T-cell (primary cell): ENCODE data around the gene INS. TPM values are rescaled to one million over a fixed set of nuclear protein-coding genes. Genes with fewer than 3 reads are reported as not detected.
A peak's percentile ranks its signal among the peaks of the same experiment; 100 is the strongest.

Experiments used
- ATAC-seq, 4 experiments: fragments of 200-7000 bp in 3 of 4; fragments of 150-1000 bp in 1 of 4; cut with Tn5 transposase; replicated peaks in 1 of 4; 1 replicate in 3 of 4; 2 replicates in 1 of 4; pipeline ENCODE4 v1.10.0; 2021; ENCODE audit warnings: moderate library complexity in 3 of 4, mild to moderate bottlenecking in 2 of 4, moderate number of reproducible peaks in 1 of 4
- CTCF ChIA-PET, 2 donors: fragments of 300-600 bp; sonication (Branson Sonifier 250); formaldehyde crosslinking; loops; one replicate each; lab custom pipeline; 2022; ENCODE audit warnings: antibody characterized with exemption in 2 of 2; lab: Charles Lee
- POLR2A ChIA-PET, 2 donors: fragments of 300-600 bp; sonication (Branson Sonifier 250); formaldehyde crosslinking; loops; one replicate each; lab custom pipeline; 2022; ENCODE audit warnings: antibody characterized with exemption in 2 of 2; lab: Charles Lee
- DNase-seq, 35 experiments: peaks; one replicate each; pipeline versions ENCODE4 v3.0.0 to v3.0.0-alpha.2; 2013 to 2023
- H3K27ac ChIP-seq: one replicate; pipeline ENCODE4 v1.5.1; 2013; ENCODE audit warnings: low read length
- H3K27me3 ChIP-seq, 2 experiments: replicated peaks in 1 of 2; 1 replicate in 1 of 2; 2 replicates in 1 of 2; pipeline versions ENCODE4 v1.6.1 to v1.7.0; 2013; ENCODE audit warnings: low read length in 1 of 2, mixed read lengths in 1 of 2; ENCODE audit not compliant: control insufficient read depth in 2 of 2, insufficient read depth in 2 of 2; ENCODE audit errors: extremely low read depth in 1 of 2
- H3K36me3 ChIP-seq, 2 donors: 1 replicate in 1 of 2; 2 replicates in 1 of 2; pipeline versions ENCODE4 v1.6.1 to v1.7.0; 2013; ENCODE audit warnings: low read length in 1 of 2; ENCODE audit not compliant: control insufficient read depth in 2 of 2, insufficient read depth in 1 of 2; ENCODE audit errors: extremely low read depth in 1 of 2
- H3K4me1 ChIP-seq, 2 experiments: 1 replicate in 1 of 2; 2 replicates in 1 of 2; pipeline versions ENCODE4 v1.6.1 to v1.7.0; 2013; ENCODE audit warnings: low read length in 2 of 2, mixed read lengths in 1 of 2; ENCODE audit not compliant: insufficient read depth in 2 of 2, control insufficient read depth in 1 of 2; ENCODE audit errors: extremely low read depth in 1 of 2
- H3K4me3 ChIP-seq, 2 donors: 1 replicate in 1 of 2; 2 replicates in 1 of 2; pipeline versions ENCODE4 v1.5.1 to v1.7.0; 2013; ENCODE audit warnings: mild to moderate bottlenecking in 2 of 2, low read length in 1 of 2, moderate library complexity in 1 of 2; ENCODE audit not compliant: control insufficient read depth in 1 of 2; ENCODE audit errors: extremely low read depth in 1 of 2
- H3K9me3 ChIP-seq: 2 replicates; pipeline ENCODE4 v1.7.0; 2013
- H3K27ac Mint-ChIP-seq, 2 donors: one replicate each; pipeline ENCODE4 v1.8.0; 2020 to 2021; ENCODE audit warnings: mild to moderate bottlenecking in 2 of 2, mixed read lengths in 2 of 2
- H3K27me3 Mint-ChIP-seq, 2 donors: one replicate each; pipeline ENCODE4 v1.8.0; 2021 to 2022; ENCODE audit warnings: mixed read lengths in 2 of 2
- H3K36me3 Mint-ChIP-seq: one replicate; pipeline ENCODE4 v1.8.0; 2021; ENCODE audit warnings: mixed read lengths
- H3K4me1 Mint-ChIP-seq, 3 donors: one replicate each; pipeline ENCODE4 v1.8.0; 2020 to 2022; ENCODE audit warnings: mixed read lengths in 3 of 3, mild to moderate bottlenecking in 1 of 3
- H3K4me3 Mint-ChIP-seq, 3 donors: one replicate each; pipeline ENCODE4 v1.8.0; 2020 to 2022; ENCODE audit warnings: mild to moderate bottlenecking in 3 of 3, mixed read lengths in 3 of 3, moderate library complexity in 3 of 3
- H3K9me3 Mint-ChIP-seq, 3 donors: one replicate each; pipeline ENCODE4 v1.8.0; 2020 to 2022; ENCODE audit warnings: mixed read lengths in 3 of 3
- WGBS: methylation state at CpG from one replicate; pipeline ENCODE4 v1.1.5; 2013; ENCODE audit warnings: missing lambda C conversion rate; ENCODE audit not compliant: insufficient coverage; 5-methylcytosine and 5-hydroxymethylcytosine counted together
- total RNA-seq, 35 experiments: library from RNA in 6 of 35; stranded (reverse) in 6 of 35; fragments of 120-200 nt in 1 of 35; gene quantifications; one replicate each; pipeline versions ENCODE4 v1.2.1 to v1.2.4 and lab custom pipeline; 2013 to 2026

Gene INS
- total RNA-seq, 5 donors from 2014 or later (not counting 1 experiment from before 2014, with no cell fraction given): 0.53 to 0.82 TPM; not detected in 3

DNA sequence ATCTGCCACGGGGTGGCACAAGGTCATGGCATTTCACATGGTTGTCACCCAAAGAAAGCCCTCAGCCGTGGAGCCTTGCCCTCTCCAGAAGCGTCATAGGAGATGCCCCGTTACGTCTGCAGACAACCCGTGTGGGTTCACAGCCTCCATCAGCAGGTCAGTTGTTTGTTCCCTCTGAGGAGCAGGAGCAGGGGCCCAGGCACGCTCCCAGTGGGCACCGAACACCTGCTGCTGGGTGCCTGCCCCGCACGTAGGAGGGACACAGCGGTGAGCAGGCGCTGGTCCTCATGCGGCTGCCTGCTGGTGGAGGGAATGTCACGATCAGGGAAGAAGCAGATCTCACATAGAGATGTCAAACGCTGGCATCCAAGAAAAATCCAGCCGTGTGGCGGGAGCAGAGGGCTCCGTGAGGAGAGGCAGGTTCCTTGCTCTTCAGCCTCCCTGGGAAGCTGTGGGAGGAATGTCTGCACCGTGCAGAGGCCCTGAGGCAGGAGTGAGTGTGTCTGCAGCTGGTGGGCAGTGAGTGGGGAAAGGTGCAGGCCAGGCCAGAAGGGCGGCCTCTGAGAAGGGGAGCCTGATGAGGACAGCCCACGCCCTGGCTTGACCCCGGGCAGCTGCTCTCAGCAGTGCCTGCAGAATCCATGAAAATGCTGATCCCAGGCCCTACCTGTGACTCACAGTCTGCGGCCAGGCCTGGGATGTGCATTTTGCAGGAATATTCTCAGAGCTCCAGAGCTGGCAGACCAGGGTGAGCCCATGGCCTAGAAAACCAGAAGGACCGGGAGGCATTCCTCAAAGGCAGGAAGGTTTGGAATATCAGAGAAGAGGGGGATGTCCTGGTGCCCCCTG lies 47.0 kb upstream of the INS start:
- ATAC-seq (no peak), DNase-seq (peak in 4 of 35 experiments; percentile 1 to 14 (median 7))
- H3K4me3 Mint-ChIP-seq: no peak overlapping the region
- Histone ChIP-seq H3K9me3 (no peaks in the 10 kb centered on the region), H3K4me1 (peaks cover 0 to 8% of the 10 kb centered on the region in 2 experiments), H3K4me3 (no peak overlapping the region), H3K36me3 (no peaks in the 10 kb centered on the region), H3K27me3 (peaks cover 0 to 28% of the 10 kb centered on the region in 2 experiments), H3K27ac (no peak overlapping the region)
- H3K27me3 Mint-ChIP-seq: peaks cover 3 to 4% of the 10 kb centered on the region in 2 donors
- ChIA-PET CTCF (no interaction called here), POLR2A (no interaction called here)
- no peak overlapping the region for H3K27ac Mint-ChIP-seq
- H3K9me3 Mint-ChIP-seq: no peaks in the 10 kb centered on the region
- peaks cover 0 to 2% (median 1%) of the 10 kb centered on the region in 3 donors for H3K4me1 Mint-ChIP-seq
- peaks cover 4% of the 10 kb centered on the region for H3K36me3 Mint-ChIP-seq
- 79% methylated on average over 23 of the region's 24 CpGs for WGBS

DNA sequence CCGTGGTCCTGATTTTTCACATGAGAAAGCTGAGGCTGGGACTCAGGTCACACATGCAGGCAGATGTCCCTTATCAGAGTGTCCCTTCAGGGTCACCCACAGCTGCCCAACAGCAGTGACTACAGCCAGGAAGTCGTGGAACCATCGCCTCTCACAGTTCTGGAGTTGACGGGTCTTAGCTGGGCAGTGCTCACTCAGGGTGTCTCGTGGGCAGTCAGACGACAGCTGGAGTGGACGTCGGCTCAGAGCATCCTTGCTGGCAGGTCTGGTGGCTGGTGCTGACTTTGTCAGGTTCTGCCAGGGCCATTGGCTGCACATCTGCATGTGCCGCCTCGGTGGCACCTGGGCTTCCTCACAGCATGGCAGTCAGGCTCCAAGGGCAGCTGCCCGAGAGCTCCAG lies 46.2 kb upstream of the INS start:
- H3K27me3 ChIP-seq: peaks cover 0 to 28% of the 10 kb centered on the region in 2 experiments
- WGBS: 96% methylated on average over 10 of the region's 11 CpGs
- H3K27ac ChIP-seq: no peak overlapping the region
- ATAC-seq (no peak), DNase-seq (peak in 3 of 35 experiments; percentile 1 to 7 (median 2))
- POLR2A ChIA-PET: no interaction called here
- no peak overlapping the region for H3K4me3 ChIP-seq
- Mint-ChIP-seq H3K27me3 (peaks cover 3 to 4% of the 10 kb centered on the region in 2 donors), H3K36me3 (peaks cover 4% of the 10 kb centered on the region), H3K4me1 (peaks cover 0 to 1% (median 0%) of the 10 kb centered on the region in 3 donors), H3K9me3 (no peaks in the 10 kb centered on the region), H3K4me3 (no peak overlapping the region), H3K27ac (no peak overlapping the region)
- no peaks in the 10 kb centered on the region for H3K36me3 ChIP-seq
- no peaks in the 10 kb centered on the region for H3K9me3 ChIP-seq
- CTCF ChIA-PET: no interaction called here
- peaks cover 0 to under 1% of the 10 kb centered on the region in 2 experiments for H3K4me1 ChIP-seq

DNA sequence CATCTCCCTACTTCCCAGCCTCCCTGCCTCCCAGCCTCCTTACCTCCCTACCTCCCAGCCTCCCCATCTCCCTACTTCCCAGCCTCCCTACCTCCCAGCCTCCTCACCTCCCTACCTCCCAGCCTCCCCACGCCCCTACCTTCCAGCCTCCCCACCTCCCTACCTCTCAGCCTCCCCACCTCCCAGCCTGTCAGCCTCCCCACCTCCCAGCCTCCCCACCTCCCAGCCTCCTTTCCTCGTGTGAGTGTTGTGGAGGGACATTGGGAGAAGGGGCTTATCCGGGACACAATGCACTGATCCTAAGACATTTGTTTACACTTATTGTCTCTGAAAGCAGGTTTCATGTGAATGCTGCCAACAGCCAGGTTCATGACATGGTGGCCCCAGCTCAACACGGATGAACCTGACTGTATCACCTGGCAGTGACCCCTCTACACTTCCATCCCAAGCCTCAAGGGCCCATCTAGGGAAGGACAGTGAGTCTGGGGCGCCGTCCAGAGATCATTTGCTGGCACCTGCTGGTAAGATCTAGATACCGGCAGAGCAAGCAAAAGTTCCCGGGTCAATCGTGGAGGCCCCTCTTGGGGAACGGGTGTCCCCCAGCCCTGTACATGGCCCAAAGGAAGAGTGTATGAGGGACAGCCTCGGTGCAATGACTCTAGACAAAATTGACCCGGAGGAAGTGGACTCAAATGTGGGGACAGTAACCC lies 45.1 kb upstream of the INS start:
- Histone ChIP-seq H3K4me1 (no peaks in the 10 kb centered on the region), H3K27ac (no peak overlapping the region), H3K4me3 (no peak overlapping the region), H3K27me3 (peaks cover 0 to 28% of the 10 kb centered on the region in 2 experiments), H3K36me3 (no peaks in the 10 kb centered on the region), H3K9me3 (no peaks in the 10 kb centered on the region)
- H3K27ac Mint-ChIP-seq: no peak overlapping the region
- H3K36me3 Mint-ChIP-seq: peaks cover 4% of the 10 kb centered on the region
- H3K4me3 Mint-ChIP-seq: no peak overlapping the region
- peaks cover 0 to under 1% (median 0%) of the 10 kb centered on the region in 3 donors for H3K9me3 Mint-ChIP-seq
- 86% methylated on average over 8 of the region's 12 CpGs for WGBS
- peak in 2 of 35 experiments; percentile 2 to 17 for DNase-seq
- POLR2A ChIA-PET: no interaction called here
- no peaks in the 10 kb centered on the region for H3K4me1 Mint-ChIP-seq
- CTCF ChIA-PET: no interaction called here
- ATAC-seq: no peak
- peaks cover 3 to 4% of the 10 kb centered on the region in 2 donors for H3K27me3 Mint-ChIP-seq

GRCh38 chr11:2205214-2205720 lies 44.3 kb upstream of the INS start:
- DNase-seq: no peak

GRCh38 chr11:2204361-2205213 lies 43.6 kb upstream of the INS start:
- DNase-seq (peak in 2 of 35 experiments; percentile 12 to 20), ATAC-seq (no peak)
- H3K4me1 Mint-ChIP-seq: no peaks in the 10 kb centered on the region
- H3K27me3 Mint-ChIP-seq: peaks cover 3% of the 10 kb centered on the region in 2 donors
- H3K9me3 ChIP-seq: no peaks in the 10 kb centered on the region
- H3K4me3 ChIP-seq: no peak overlapping the region
- H3K27ac Mint-ChIP-seq: no peak overlapping the region
- peaks cover 4% of the 10 kb centered on the region for H3K36me3 Mint-ChIP-seq
- H3K4me1 ChIP-seq: no peaks in the 10 kb centered on the region
- H3K27ac ChIP-seq: no peak overlapping the region
- WGBS: 94% methylated on average over 21 of the region's 21 CpGs
- no peaks in the 10 kb centered on the region for H3K36me3 ChIP-seq
- CTCF ChIA-PET: no interaction called here
- H3K27me3 ChIP-seq: peaks cover 0 to 18% of the 10 kb centered on the region in 2 experiments
- H3K4me3 Mint-ChIP-seq: no peak overlapping the region
- H3K9me3 Mint-ChIP-seq: peaks cover 0 to 7% (median 0%) of the 10 kb centered on the region in 3 donors
- POLR2A ChIA-PET: no interaction called here

More at GRCh38 chr11:2205214-2205720, 44.3 kb upstream of the INS start:
- Histone ChIP-seq H3K27ac (no peak overlapping the region), H3K4me1 (no peaks in the 10 kb centered on the region), H3K27me3 (peaks cover 0 to 23% of the 10 kb centered on the region in 2 experiments), H3K36me3 (no peaks in the 10 kb centered on the region), H3K9me3 (no peaks in the 10 kb centered on the region), H3K4me3 (no peak overlapping the region)
- 86% methylated on average over 1 of the region's 1 CpG for WGBS
- Mint-ChIP-seq H3K9me3 (peaks cover 0 to 7% (median 0%) of the 10 kb centered on the region in 3 donors), H3K4me1 (no peaks in the 10 kb centered on the region), H3K27ac (no peak overlapping the region), H3K27me3 (peaks cover 3 to 4% of the 10 kb centered on the region in 2 donors), H3K36me3 (peaks cover 4% of the 10 kb centered on the region), H3K4me3 (no peak overlapping the region)
- no peak for ATAC-seq
- ChIA-PET CTCF (no interaction called here), POLR2A (no interaction called here)
